SIG-M5 (cell line): ENCODE results near the gene MLH1.
A peak's percentile ranks its signal among the peaks of the same experiment; 100 is the strongest.
"Not testable (repeated sequence)": the region's sequence is repeated elsewhere in the genome, so short reads cannot be mapped to it uniquely, and the experiment has no call there.

Experiments used
- DNase-seq: peaks from one replicate; lab custom pipeline; 2025; lab: John Stamatoyannopoulos, UW

Gene MLH1

DNA sequence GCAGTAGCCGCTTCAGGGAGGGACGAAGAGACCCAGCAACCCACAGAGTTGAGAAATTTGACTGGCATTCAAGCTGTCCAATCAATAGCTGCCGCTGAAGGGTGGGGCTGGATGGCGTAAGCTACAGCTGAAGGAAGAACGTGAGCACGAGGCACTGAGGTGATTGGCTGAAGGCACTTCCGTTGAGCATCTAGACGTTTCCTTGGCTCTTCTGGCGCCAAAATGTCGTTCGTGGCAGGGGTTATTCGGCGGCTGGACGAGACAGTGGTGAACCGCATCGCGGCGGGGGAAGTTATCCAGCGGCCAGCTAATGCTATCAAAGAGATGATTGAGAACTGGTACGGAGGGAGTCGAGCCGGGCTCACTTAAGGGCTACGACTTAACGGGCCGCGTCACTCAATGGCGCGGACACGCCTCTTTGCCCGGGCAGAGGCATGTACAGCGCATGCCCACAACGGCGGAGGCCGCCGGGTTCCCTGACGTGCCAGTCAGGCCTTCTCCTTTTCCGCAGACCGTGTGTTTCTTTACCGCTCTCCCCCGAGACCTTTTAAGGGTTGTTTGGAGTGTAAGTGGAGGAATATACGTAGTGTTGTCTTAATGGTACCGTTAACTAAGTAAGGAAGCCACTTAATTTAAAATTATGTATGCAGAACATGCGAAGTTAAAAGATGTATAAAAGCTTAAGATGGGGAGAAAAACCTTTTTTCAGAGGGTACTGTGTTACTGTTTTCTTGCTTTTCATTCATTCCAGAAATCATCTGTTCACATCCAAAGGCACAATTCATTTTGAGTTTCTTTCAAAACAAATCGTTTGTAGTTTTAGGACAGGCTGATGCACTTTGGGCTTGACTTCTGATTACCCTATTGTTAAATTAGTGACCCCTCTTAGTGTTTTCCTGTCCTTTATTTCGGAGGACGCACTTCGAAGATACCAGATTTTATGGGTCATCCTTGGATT lies at the start of gene MLH1:
Gene MLH1, plus strand, starts transcription at position 193 of the 958 bp plus-strand sequence. Its CDS starts 30 bp downstream, at position 223.
- DNase-seq = no peak

DNA sequence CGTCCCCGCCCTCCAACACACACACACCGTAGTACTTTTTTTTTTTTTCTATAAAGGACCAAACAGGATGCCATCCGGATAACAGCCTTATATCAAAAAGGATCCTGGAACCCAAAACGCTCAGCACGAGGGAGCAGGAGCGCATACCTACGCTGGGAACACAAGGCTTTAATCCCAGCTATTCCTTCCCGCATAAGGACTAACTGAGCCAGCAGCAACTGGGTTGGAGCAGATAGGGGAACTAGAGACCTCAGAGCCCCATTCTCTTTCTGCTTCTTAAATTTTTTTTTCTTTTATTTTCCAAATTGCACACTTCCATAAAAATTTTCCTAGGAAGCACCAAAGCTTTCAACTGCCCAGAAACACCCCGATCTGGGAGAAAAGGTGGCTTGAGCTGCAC lies 49.7 kb upstream of the MLH1 start:
- no peak for DNase-seq

DNA sequence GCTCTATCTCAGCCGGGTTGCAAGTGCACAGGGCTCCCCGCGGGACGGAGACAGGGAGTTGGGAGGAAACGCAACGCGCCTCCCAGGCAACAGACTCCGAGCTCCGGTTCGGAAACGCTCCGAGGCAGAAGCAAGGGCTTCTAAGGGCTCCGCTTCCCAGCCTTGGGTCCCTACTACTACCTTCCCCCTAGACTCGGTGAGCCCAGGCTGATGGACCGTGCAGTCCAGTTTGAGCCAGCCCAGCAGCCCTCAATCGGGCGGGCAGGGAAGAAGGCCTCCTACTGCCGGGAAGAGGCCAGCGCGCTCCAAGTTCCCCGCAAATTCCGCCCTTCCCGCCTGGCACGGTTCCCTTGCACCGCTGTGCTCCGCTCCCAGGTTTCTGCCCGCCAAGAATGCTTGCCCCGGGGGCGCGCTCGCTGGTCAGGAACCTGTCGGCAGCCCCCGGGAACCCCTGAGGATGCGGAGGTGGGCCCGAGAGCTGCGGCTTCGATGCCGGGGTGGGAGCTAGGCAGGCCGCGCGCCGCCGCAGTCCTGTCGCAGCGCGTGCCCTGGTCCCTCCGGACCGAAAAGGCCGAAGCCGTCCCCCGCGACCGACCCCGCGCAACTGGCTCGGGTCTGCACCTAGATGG lies 49.2 kb upstream of the MLH1 start:
- DNase-seq = no peak

DNA sequence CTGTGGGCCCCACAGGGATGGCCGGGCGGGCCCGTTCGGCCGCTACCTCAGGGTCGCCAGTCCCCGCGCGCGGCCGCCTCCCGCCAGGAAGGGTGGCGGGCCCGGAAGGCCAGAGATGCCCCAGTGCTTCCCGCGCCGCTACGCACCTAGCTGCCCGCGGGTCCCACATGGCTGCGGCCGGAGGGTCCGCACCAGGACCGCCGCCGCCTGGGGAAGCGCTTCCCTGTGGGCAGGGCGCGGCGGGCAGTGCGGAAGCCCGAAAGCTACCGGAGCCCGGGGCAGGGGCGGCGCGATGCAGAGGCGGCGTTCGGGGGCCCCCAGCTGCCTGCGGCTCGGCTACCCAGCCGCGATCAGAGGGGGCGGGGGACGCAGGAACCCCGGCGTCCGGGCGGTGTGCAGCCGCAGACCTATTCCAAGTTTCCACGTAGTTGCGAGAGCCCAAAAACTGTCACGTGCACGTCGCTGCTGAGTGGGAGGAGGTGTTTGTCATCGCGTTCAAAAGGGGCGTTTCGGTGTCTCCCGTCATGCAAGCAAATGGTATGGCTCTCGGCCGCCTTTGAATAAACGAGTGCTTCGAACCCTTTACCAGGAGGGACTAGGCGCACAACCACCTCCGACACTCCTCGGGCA lies 48.6 kb upstream of the MLH1 start, which contains the start of gene TRANK1:
Gene TRANK1, minus strand, starts transcription at position 414 of the 630 bp plus-strand sequence. Its CDS starts 245 bp downstream, at position 169.
- no peak for DNase-seq

DNA sequence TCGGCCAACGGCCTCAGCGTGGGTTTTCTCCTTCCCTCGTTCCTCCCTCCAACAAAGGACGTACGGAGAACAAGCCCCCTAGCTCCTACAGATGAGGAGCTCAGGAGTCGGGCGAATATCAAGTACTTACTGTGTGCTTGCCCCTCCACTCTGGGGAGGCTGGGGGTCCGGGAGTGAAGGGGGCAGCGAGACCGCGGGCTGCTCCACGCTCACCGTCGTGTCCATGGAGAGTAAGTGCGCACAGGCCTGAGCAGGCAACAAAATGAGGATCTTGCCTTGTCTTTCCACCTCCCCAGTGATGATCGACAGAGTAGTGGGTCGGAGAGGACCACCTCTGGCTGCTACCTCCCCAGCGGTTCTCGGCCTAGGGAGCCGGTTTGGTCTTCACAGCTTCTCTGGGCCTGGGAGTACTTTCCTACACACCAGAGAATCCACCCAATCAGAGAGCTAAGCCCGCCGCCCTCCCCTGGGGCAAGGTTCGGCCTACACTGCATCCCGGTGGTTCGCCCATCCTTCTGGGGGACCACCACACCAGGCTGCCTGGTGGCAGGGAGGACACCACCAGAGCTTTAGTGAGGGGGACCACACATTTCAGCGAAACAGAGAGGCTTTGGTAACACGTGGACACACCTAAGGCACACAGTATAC lies 47.9 kb upstream of the MLH1 start:
- no peak for DNase-seq

DNA sequence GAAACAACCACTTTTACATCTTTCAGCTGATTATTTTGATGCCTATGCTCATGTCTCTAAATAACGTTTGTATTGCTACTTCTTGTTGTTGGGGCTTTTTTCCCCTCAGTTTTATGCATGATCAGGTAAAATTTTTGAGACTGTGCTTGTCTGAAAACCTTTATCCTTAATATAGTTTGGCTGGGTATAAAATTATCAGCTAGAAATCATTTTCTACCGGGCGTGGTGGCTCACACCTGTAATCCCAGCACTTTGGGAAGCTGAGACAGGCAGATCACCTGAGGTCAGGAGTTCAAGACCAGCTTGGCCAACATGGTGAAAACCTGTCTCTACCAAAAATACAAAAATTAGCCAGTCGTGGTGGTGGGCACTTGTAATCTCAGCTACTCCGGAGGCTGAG lies 45.5 kb upstream of the MLH1 start:
- DNase-seq = not testable (repeated sequence)

DNA sequence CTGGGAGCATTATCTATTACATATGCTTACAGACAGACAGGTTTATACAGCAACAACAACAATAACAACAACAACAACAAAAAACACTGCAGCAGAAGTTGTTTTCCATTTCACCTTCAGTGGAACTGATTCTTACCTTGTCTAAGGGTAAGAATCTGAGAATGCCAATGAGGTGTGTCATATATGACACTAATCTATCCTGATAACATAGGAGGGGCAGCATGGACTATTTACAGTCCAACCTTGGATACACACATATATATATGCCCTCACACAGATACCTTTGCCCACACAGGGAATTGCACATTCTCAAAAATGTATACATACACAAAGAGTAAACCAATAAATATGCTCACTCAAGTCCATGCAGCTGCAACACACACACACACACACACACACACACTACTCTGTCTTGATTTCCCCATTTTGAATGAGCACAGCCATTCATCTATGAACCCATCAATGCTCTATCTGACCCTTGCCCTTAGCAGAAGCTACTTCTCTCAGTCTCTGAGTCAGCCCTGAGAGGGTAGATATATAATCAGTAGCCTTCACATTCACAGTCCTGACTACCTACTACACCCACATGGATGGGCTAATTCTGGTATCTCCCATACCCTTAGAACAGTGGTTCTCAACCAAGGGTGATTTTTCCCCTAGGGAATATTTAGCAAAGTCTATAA lies 38.7 kb upstream of the MLH1 start:
- DNase-seq = no peak

DNA sequence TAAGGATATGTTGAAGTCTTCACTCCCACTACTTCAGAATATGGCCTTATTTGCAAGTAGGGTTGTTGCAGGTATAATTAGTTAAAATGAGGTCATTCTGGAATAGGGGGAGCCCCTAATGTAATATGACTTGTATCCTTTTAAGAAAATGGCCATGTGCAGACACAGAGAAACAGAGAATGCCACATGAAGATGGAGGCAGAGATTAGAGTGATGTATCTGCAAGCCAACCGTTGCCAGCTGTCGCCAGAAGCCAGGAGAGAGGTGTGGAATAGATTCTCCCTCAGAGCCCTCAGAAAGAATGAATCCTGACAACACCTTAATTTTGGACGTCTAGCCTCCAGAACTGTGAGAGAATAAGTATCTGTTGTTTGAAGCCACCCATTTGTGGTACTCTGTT lies 37.2 kb upstream of the MLH1 start:
- no peak for DNase-seq

DNA sequence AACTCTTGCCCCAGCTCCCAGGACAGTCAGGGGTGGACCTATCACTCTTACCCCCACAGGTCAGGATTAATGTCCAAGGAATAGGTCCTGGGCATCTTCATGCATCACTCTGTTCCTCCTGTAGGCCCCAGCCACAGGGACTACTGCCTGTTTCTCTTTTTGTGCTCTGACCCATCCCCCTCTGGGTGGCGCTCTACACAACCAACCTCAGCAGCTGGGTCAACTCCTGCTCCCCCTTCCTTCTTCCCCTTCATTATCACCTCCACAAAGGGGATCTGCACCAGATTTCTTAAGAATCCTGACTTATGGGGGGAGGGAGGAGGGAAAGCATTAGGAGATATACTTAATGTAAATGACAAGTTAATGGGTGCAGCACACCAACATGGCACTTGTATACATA lies 36.3 kb upstream of the MLH1 start:
- DNase-seq = no peak

DNA sequence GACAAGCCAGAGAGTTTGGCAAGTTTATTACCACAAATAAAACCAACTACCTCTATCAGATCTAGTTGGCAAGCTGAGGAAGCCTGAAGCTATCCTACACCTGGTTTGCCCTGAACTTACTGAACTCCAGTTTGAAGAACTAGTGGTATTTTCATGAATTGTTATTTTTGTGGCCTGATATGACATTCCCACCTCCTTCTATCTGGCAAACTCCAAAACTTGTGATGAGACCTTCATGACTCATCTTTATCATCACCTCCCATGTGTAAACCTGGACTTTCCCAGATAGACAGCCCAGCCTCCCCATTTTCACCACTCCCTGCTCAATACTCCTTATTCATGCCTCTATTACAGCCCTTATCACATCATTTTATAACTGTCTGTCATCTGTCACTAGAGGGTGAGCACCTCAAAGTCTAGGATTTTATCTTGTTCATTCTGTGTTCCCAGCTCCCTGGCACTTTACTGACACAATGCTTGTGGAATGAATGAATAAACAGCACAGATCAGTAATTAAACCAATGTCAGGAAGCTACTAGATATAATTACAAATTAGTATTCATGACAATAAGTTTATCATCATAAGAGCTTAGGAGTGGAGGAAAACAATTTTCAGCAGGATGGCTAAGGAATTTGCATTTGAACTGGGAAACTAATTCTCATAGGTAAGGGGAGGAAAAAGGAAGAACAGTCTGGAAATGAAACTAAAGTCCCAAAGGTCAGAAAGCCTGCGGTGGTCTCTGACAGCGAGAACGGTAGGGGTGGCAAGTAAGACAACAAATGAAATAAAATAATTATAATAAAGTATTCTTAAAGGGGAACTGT lies 35.2 kb upstream of the MLH1 start:
- no peak for DNase-seq

DNA sequence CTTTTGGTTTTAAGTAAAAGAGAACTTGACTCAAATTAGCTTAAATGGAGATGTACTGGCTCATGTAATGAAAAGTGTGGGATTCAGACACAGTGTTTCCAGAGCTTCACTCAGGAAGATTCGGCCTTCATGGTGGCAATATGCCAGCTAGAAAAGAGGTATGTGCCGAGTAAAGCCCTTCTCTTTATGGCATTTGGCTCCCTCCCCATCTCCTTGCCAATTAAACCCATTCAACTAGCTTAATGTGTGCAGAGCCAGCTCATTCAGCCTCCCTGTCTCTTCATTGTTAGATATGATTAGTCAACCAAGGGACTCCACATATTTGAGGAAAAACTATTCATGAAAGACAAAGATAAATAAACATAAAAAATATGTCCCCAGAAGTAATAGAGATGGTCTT lies 33.5 kb upstream of the MLH1 start:
- DNase-seq = no peak

DNA sequence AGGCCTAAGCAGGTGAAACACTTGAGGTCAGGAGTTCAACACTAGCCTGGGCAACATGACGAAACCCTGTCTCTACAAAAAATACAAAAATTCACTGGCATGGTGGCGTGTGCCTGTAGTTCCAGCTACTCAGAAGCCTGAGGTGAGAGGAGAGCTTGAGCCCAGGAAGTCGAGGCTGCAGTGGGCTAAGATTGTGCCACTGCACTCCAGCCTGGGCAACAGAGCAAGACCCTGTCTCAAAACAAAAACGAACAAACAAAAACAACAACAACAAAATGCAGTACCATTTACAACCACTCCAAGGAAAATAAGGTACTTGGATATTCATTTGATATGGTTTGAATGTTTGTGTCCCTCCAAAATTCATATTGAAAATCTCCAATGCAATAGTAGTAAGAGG lies 32.8 kb upstream of the MLH1 start:
- no peak for DNase-seq

DNA sequence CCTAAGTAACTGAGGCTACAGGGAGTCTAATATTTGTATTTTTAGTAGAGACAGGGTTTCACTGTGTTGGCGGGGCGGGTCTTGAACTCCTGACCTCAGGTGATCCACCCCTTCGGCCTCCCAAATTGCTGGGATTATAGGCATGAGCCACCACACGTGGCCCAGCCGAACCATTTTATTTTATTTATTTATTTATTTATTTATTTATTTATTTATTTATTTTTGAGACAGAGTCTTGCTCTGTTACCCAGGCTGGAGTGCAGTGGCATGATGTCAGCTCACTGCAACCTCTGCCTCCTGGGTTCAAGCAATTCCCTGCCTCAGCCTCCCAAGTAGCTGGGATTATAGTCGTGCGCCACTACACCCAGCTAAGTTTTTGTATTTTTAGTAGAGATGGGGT lies 30.3 kb upstream of the MLH1 start:
- not testable (repeated sequence) for DNase-seq

DNA sequence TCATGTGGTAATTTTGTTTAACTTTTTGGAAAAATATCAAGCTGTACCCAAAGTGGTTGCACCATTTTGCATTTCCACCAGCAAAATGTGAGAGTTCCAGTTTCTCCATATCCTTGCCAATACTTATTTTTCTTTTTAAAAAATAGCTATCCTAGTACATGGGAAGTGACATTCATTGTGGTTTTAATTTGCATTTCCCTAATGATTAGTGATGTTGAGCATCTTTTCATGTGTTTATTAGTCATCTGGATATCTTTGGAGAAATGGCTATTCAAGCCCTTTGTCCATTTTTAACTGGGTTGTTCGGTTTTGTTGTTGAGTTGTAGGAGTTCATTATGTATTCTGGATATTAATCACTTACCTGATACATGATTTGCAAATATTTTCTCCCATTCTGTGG lies 29.0 kb upstream of the MLH1 start:
- DNase-seq = no peak

DNA sequence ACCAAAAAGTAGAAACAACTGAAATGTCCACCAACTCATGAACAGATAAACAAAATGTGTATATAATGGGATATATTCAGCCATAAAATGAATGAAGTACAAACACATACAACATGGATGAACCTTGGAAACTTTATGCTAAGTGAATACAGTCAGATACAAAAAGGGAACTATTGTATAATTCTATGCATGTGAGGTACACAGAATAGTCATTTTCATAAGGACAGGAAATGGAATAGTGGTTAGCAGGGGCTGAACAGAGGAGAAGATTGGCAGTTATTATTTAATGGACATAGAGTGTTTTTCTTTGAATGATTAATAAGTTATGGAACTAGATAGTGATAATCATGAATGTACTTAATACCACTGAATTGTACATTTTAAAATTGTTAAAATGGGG lies 28.5 kb upstream of the MLH1 start:
- no peak for DNase-seq

DNA sequence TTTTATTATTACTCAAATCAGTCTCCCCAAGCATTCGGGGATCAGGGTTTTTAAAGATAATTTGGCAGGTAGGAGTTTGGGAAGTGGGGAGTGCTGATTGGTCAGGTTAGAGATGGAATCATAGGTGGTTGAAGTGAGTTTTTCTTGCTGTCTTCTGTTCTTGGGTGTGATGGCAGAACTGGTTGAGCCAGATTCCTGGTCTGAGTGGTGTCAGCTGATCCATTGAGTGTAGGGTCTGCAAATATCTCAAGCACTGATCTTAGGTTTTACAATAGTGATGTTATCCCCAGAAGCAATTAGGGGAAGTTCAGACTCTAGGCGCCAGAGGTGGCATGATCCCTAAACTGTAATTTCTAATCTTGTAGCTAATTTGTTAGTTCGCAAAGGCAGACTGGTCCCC lies 27.9 kb upstream of the MLH1 start:
- no peak for DNase-seq

DNA sequence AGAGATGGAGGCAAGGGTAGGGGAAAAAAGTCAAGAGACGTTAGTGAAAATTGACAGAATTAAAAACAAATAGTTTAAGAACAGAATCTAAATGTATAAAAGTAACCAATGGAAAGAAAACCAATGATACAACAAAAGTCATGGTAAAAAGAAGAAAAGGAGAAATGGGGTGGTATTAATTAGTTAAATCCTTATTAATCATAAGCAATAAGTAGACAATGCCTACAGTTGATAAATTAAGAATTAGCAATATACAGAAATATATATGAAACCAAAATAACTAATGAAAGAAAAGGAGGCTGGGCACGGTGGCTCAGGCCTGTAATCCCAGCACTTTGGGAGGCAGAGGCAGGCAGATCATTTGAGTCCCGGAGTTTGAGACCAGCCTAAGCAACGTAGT lies 24.2 kb upstream of the MLH1 start:
- no peak for DNase-seq

DNA sequence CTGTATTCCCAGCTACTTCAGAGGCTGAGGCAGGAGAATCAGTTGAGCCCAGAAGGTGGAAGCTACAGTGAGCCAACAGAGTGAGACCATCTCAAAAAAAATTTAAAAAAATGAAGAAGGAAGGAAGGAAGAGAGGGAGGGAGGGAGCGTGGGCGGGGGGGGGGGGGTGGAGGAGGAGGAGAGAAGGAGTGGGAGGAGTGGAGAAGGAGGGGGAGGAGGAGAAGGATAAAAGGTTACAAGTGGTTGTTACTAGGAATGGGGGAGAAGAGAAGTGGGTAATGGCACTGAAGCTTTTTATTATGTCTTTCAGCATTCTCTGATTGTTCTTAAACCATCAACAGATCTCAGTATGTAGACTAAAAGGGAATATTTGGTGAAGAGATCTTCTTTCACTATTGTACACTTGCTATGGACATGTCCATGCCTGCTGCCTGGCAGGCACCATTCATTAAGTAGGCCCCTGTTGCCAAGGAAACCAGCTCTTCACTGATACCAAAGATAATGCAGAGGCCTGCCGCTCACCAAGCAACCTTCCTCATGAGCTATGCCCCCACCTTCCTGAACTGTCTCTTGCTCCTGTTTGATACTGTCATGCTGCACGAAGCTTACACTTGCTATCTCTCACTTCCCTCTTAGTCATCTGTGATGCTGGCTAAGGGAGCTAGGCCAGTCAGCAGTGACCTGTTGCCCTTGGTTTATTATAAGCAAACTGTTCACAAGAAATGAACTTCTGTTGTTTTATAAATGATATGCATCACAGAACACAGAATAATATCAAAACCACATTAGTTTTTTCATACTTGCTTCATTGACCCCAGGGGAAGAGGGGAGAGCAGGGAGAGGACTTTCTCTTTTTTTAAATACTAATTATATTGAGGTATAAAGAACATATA lies 23.5 kb upstream of the MLH1 start:
- DNase-seq = peak; percentile 82

DNA sequence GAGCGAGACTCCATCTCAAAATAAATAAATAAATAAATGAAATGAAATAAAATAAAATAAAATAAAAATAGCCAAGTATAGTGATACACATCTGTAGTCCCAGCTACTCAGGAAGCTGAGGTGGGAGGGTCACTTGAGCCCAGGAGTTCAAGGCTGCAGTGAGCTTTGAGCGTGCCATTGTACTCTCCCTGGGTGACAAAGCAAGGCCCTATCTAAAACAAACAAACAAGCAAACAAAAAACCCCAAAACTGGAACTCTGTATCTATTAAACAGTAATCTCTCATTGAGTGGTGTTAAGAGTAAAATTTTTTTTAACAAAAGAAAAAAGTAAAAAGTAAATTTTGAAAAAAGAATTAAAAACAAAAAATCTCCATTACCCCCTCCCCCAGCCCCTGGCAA lies 21.2 kb upstream of the MLH1 start:
- no peak for DNase-seq

DNA sequence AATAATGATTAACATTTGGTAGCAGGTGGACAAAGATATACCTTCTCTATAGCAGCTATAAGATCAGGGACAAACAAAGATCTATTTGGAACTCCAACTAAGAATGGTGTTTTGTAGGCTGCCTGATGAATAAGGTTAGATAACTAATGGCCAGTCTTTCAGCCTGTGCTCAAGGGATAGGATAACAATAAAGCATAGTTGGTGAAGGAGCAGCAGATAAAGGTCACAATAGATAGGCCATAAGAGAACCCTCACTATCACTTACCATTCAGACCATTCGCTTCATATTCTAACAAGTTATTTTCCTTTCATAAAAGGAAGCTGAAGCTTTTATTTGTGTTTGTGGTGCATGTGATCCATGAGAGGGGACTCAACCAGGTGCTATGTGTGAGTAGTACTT lies 20.2 kb upstream of the MLH1 start:
- no peak for DNase-seq
